Panc1 (cell line): ENCODE results near the gene VIPAS39. TPM values are rescaled to one million over a fixed set of nuclear protein-coding genes. Genes with fewer than 3 reads are reported as not detected.

ENCODE experiments used
- ATAC-seq: fragments of 200-7000 bp; cut with Tn5 transposase; 2 replicates; pipeline ENCODE4 v1.9.1; 2020; ENCODE audit warnings: mild to moderate bottlenecking, moderate library complexity
- BruUV-seq: library from RNA; stranded (reverse); fragments of 400-500 nt; replicated peaks from 2 replicates; lab custom pipeline; 2021; lab: Mats Ljungman, UMichigan
- CTCF ChIA-PET: fragments of 300-600 bp; sonication (Branson Sonifier 250); formaldehyde crosslinking; loops from one replicate; lab custom pipeline; 2022; ENCODE audit warnings: antibody characterized with exemption; lab: Charles Lee
- POLR2A ChIA-PET: fragments of 300-600 bp; sonication (Branson Sonifier 250); formaldehyde crosslinking; loops from one replicate; lab custom pipeline; 2022; ENCODE audit warnings: antibody characterized with exemption; lab: Charles Lee
- DNase-seq: peaks from one replicate; pipeline ENCODE4 v3.0.0-alpha.2; 2010; ENCODE audit warnings: low read depth, low spot score
- H3K27ac ChIP-seq: 2 replicates; pipeline ENCODE4 v1.5.1; 2011; ENCODE audit warnings: mild to moderate bottlenecking, low read length, inconsistent platforms
- H3K27me3 ChIP-seq: fragments of 200-500 bp; sonication (Bioruptor generic); 2 replicates; pipeline ENCODE4 v1.6.0; 2014; ENCODE audit warnings: low read length, inconsistent platforms; ENCODE audit not compliant: control insufficient read depth, insufficient read depth
- H3K36me3 ChIP-seq: fragments of 200-500 bp; sonication (Bioruptor generic); 2 replicates; pipeline ENCODE4 v1.5.1; 2014; ENCODE audit warnings: inconsistent platforms, mild to moderate bottlenecking, low read length, moderate library complexity; ENCODE audit not compliant: control insufficient read depth, insufficient read depth
- H3K4me1 ChIP-seq: 2 replicates; pipeline ENCODE4 v1.5.1; 2011; ENCODE audit warnings: inconsistent platforms, mild to moderate bottlenecking, low read length, moderate library complexity; ENCODE audit not compliant: control insufficient read depth, insufficient read depth
- H3K4me3 ChIP-seq, 2 experiments: 2 replicates each; pipeline ENCODE4 v1.5.1; 2011 to 2012; ENCODE audit warnings: low read depth in 2 of 2, low read length in 2 of 2, mild to moderate bottlenecking in 2 of 2, inconsistent platforms in 1 of 2, moderate library complexity in 1 of 2
- H3K9me3 ChIP-seq: fragments of 200-500 bp; sonication (Bioruptor generic); 2 replicates; pipeline ENCODE4 v1.5.1; 2014; ENCODE audit warnings: low read depth, mild to moderate bottlenecking, inconsistent platforms, low read length, moderate library complexity; ENCODE audit not compliant: control insufficient read depth, insufficient read depth
- POLR2AphosphoS5 ChIP-seq: IDR thresholded peaks from 2 replicates; pipeline ENCODE4 v1.6.1; 2012; ENCODE audit warnings: mild to moderate bottlenecking, low read depth, low read length, moderate library complexity
- SIN3A ChIP-seq: IDR thresholded peaks from 2 replicates; pipeline ENCODE4 v1.6.1; 2012; ENCODE audit warnings: low read depth, mild to moderate bottlenecking, low read length, moderate library complexity, borderline replicate concordance; ENCODE audit not compliant: insufficient read depth
- TCF7L2 ChIP-seq: IDR thresholded peaks from 2 replicates; pipeline ENCODE4 v1.6.1; 2011; ENCODE audit warnings: mild to moderate bottlenecking, low read depth, low read length, inconsistent platforms
- in situ Hi-C: cut with HindIII; loops from 2 replicates; pipeline ENCODE4 v1.10.0; 2016; ENCODE audit warnings: low sequenced_read_pairs, low pct_unique_long_range_greater_than_20kb
- intact Hi-C: fragments of 100-400 bp; cut with micrococcal nuclease; formaldehyde crosslinking; loops from one replicate; pipeline ENCODE4 v1.10.0; 2022; ENCODE audit not compliant: unreplicated experiment
- total RNA-seq: library from RNA; stranded (reverse); gene quantifications from one replicate; pipeline ENCODE4 v1.2.1, GENCODE V29; 2021; ENCODE audit not compliant: unreplicated experiment
- TF ChIP-seq, protein P1 (sequence below): fragments of 450-650 bp; IDR thresholded peaks from 2 replicates; pipeline ENCODE4 v1.5.1; 2017; ENCODE audit warnings: mild to moderate bottlenecking
- TF ChIP-seq, protein P2 (sequence below), 2 experiments: IDR thresholded peaks; 2 replicates each; pipeline ENCODE4 v1.6.1; 2011 to 2012; ENCODE audit warnings: low read depth in 2 of 2, control low read depth in 1 of 2, low read length in 1 of 2, mild to moderate bottlenecking in 1 of 2, moderate library complexity in 1 of 2; ENCODE audit not compliant: insufficient read depth in 1 of 2

VIPAS39 gene
- total RNA-seq, 1 experiment from 2014 or later: 12.4 TPM

DNA sequence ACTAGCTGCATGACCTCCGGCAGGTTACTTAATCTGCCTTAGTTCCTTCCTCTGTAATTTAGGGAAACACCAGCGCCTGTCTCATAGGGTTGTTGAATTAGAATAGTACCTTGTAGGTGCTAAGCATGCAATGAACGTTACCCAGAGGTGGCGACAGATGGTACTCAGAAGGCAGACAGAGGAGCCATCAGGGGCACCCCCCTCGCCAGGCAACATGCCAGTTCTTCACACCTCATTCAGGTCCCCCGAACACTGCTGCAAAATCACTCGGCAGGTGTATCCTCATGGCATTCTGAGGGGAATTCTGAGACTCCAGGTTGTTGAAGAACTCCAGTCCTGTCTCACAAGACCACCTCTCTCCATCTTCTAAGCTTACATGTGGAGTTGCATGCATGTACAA lies 31.2 kb upstream of the VIPAS39 start:
- no TSS peak for BruUV-seq
- no peak overlapping the region for H3K27ac ChIP-seq
- H3K4me3 ChIP-seq: no peak overlapping the region
- no peaks in the 10 kb centered on the region for H3K27me3 ChIP-seq
- ChIA-PET POLR2A (no interaction called here), CTCF (no interaction called here)
- intact Hi-C loops (no loop called here), in situ Hi-C loops (no loop called here)
- H3K36me3 ChIP-seq: no peaks in the 10 kb centered on the region
- H3K4me1 ChIP-seq: no peaks in the 10 kb centered on the region
- no peak for ATAC-seq
- no peak for DNase-seq
- TF ChIP-seq SIN3A: no peak
- TF ChIP-seq POLR2AphosphoS5: no peak
- TF ChIP-seq, protein P1, sequence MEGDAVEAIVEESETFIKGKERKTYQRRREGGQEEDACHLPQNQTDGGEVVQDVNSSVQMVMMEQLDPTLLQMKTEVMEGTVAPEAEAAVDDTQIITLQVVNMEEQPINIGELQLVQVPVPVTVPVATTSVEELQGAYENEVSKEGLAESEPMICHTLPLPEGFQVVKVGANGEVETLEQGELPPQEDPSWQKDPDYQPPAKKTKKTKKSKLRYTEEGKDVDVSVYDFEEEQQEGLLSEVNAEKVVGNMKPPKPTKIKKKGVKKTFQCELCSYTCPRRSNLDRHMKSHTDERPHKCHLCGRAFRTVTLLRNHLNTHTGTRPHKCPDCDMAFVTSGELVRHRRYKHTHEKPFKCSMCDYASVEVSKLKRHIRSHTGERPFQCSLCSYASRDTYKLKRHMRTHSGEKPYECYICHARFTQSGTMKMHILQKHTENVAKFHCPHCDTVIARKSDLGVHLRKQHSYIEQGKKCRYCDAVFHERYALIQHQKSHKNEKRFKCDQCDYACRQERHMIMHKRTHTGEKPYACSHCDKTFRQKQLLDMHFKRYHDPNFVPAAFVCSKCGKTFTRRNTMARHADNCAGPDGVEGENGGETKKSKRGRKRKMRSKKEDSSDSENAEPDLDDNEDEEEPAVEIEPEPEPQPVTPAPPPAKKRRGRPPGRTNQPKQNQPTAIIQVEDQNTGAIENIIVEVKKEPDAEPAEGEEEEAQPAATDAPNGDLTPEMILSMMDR: no peak
- no peak for TF ChIP-seq TCF7L2
- H3K9me3 ChIP-seq: no peaks in the 10 kb centered on the region

GRCh38 chr14:77485901-77486678 lies 28.7 kb upstream of the VIPAS39 start:
- Histone ChIP-seq H3K27ac (no peak overlapping the region), H3K4me3 (no peak overlapping the region), H3K36me3 (no peaks in the 10 kb centered on the region), H3K27me3 (no peaks in the 10 kb centered on the region), H3K9me3 (no peaks in the 10 kb centered on the region), H3K4me1 (no peaks in the 10 kb centered on the region)
- in situ Hi-C loops (no loop called here), intact Hi-C loops (no loop called here)
- TF ChIP-seq, protein P1: no peak
- TF ChIP-seq TCF7L2: no peak
- TF ChIP-seq SIN3A: no peak
- no peak for TF ChIP-seq POLR2AphosphoS5
- TF ChIP-seq, protein P2, sequence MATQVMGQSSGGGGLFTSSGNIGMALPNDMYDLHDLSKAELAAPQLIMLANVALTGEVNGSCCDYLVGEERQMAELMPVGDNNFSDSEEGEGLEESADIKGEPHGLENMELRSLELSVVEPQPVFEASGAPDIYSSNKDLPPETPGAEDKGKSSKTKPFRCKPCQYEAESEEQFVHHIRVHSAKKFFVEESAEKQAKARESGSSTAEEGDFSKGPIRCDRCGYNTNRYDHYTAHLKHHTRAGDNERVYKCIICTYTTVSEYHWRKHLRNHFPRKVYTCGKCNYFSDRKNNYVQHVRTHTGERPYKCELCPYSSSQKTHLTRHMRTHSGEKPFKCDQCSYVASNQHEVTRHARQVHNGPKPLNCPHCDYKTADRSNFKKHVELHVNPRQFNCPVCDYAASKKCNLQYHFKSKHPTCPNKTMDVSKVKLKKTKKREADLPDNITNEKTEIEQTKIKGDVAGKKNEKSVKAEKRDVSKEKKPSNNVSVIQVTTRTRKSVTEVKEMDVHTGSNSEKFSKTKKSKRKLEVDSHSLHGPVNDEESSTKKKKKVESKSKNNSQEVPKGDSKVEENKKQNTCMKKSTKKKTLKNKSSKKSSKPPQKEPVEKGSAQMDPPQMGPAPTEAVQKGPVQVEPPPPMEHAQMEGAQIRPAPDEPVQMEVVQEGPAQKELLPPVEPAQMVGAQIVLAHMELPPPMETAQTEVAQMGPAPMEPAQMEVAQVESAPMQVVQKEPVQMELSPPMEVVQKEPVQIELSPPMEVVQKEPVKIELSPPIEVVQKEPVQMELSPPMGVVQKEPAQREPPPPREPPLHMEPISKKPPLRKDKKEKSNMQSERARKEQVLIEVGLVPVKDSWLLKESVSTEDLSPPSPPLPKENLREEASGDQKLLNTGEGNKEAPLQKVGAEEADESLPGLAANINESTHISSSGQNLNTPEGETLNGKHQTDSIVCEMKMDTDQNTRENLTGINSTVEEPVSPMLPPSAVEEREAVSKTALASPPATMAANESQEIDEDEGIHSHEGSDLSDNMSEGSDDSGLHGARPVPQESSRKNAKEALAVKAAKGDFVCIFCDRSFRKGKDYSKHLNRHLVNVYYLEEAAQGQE (IDR thresholded peaks at IDR 0.05; ENCODE audit: insufficient read depth in 1 of 2, low read depth in 2 of 2, low read length in 1 of 2): no peak
- ChIA-PET CTCF (no interaction called here), POLR2A (no interaction called here)
- DNase-seq (no peak), ATAC-seq (no peak)
- no TSS peak for BruUV-seq
